ENCODE results near the gene ZC3H7B. TPM values are rescaled to one million over a fixed set of nuclear protein-coding genes. Genes with fewer than 3 reads are reported as not detected.

Gene ZC3H7B
- total and polyA plus RNA-seq, 2 experiments from 2014 or later: 5.7 to 61.5 TPM

DNA sequence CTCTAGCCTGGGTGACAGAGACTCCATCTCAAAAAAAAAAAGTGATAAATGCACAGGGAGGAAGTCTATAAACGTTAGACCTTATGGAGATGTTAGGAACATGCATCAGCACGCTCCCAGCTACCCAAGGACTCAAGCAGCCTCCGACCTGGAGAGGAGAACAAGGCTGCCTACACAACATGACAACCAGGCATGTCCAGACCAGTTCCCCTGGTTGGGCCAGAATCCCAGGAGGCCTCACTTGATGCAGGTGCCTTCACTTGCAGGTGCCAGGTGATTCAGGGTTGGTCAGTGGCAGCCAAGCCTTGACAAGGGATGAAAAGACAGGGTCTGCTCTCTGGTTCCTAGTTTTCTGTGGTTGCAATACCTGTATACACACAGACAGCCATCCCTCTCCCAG lies 21.3 kb upstream of the ZC3H7B start:
- no peaks in the 10 kb centered on the region for H3K27me3 Mint-ChIP-seq (ENCODE audit: insufficient read depth, low read depth, poor library complexity)
- no peak overlapping the region for H3K4me3 ChIP-seq
- no peaks in the 10 kb centered on the region for H3K9me2 ChIP-seq (ENCODE audit: insufficient read depth)
- peaks cover 59% of the 10 kb centered on the region for H4K20me1 ChIP-seq (replicated peaks; ENCODE audit: insufficient read depth)
- no peak overlapping the region for H3K4me3 Mint-ChIP-seq
- no peaks in the 10 kb centered on the region for H3K9me3 Mint-ChIP-seq
- peaks cover 89% of the 10 kb centered on the region for H3K36me3 Mint-ChIP-seq (ENCODE audit: low read depth)
- peaks cover 15% of the 10 kb centered on the region for H3K4me1 Mint-ChIP-seq
- H3F3A ChIP-seq (replicated peaks; ENCODE audit: low read depth): peaks cover 21% of the 10 kb centered on the region
- DNase-seq (ENCODE audit: low spot score) (no peak), ATAC-seq (no peak)
- H3K4me1 ChIP-seq (ENCODE audit: insufficient read depth): peaks cover 8% of the 10 kb centered on the region
- no peaks in the 10 kb centered on the region for H3K27me3 ChIP-seq (ENCODE audit: insufficient read depth)
- peaks cover 79% of the 10 kb centered on the region for H3K36me3 ChIP-seq (ENCODE audit: insufficient read depth)
- TF ChIP-seq EZH2phosphoT487 (IDR thresholded peaks at IDR 0.05; ENCODE audit: unreplicated experiment): no peak
- TF ChIP-seq ZNF114 (CRISPR knock-in tag; IDR thresholded peaks at IDR 0.05): no peak
- TF ChIP-seq ZNF331 (CRISPR knock-in tag; IDR thresholded peaks at IDR 0.05; ENCODE audit: low read depth): no peak
- no peak for TF ChIP-seq STAT1 (IDR thresholded peaks at IDR 0.05; ENCODE audit: unreplicated experiment)
- TF ChIP-seq, protein P1, sequence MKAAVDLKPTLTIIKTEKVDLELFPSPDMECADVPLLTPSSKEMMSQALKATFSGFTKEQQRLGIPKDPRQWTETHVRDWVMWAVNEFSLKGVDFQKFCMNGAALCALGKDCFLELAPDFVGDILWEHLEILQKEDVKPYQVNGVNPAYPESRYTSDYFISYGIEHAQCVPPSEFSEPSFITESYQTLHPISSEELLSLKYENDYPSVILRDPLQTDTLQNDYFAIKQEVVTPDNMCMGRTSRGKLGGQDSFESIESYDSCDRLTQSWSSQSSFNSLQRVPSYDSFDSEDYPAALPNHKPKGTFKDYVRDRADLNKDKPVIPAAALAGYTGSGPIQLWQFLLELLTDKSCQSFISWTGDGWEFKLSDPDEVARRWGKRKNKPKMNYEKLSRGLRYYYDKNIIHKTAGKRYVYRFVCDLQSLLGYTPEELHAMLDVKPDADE (IDR thresholded peaks at IDR 0.05): no peak
- TF ChIP-seq NANOG (IDR thresholded peaks at IDR 0.05; ENCODE audit: borderline replicate concordance): no peak
- TF ChIP-seq, protein P2, sequence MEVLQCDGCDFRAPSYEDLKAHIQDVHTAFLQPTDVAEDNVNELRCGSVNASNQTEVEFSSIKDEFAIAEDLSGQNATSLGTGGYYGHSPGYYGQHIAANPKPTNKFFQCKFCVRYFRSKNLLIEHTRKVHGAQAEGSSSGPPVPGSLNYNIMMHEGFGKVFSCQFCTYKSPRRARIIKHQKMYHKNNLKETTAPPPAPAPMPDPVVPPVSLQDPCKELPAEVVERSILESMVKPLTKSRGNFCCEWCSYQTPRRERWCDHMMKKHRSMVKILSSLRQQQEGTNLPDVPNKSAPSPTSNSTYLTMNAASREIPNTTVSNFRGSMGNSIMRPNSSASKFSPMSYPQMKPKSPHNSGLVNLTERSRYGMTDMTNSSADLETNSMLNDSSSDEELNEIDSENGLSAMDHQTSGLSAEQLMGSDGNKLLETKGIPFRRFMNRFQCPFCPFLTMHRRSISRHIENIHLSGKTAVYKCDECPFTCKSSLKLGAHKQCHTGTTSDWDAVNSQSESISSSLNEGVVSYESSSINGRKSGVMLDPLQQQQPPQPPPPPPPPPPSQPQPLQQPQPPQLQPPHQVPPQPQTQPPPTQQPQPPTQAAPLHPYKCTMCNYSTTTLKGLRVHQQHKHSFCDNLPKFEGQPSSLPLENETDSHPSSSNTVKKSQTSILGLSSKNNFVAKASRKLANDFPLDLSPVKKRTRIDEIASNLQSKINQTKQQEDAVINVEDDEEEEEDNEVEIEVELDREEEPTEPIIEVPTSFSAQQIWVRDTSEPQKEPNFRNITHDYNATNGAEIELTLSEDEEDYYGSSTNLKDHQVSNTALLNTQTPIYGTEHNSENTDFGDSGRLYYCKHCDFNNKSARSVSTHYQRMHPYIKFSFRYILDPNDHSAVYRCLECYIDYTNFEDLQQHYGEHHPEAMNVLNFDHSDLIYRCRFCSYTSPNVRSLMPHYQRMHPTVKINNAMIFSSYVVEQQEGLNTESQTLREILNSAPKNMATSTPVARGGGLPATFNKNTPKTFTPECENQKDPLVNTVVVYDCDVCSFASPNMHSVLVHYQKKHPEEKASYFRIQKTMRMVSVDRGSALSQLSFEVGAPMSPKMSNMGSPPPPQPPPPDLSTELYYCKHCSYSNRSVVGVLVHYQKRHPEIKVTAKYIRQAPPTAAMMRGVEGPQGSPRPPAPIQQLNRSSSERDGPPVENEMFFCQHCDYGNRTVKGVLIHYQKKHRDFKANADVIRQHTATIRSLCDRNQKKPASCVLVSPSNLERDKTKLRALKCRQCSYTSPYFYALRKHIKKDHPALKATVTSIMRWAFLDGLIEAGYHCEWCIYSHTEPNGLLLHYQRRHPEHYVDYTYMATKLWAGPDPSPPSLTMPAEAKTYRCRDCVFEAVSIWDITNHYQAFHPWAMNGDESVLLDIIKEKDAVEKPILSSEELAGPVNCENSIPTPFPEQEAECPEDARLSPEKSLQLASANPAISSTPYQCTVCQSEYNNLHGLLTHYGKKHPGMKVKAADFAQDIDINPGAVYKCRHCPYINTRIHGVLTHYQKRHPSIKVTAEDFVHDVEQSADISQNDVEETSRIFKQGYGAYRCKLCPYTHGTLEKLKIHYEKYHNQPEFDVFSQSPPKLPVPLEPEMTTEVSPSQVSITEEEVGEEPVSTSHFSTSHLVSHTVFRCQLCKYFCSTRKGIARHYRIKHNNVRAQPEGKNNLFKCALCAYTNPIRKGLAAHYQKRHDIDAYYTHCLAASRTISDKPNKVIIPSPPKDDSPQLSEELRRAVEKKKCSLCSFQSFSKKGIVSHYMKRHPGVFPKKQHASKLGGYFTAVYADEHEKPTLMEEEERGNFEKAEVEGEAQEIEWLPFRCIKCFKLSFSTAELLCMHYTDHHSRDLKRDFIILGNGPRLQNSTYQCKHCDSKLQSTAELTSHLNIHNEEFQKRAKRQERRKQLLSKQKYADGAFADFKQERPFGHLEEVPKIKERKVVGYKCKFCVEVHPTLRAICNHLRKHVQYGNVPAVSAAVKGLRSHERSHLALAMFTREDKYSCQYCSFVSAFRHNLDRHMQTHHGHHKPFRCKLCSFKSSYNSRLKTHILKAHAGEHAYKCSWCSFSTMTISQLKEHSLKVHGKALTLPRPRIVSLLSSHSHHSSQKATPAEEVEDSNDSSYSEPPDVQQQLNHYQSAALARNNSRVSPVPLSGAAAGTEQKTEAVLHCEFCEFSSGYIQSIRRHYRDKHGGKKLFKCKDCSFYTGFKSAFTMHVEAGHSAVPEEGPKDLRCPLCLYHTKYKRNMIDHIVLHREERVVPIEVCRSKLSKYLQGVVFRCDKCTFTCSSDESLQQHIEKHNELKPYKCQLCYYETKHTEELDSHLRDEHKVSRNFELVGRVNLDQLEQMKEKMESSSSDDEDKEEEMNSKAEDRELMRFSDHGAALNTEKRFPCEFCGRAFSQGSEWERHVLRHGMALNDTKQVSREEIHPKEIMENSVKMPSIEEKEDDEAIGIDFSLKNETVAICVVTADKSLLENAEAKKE (CRISPR knock-in tag; IDR thresholded peaks at IDR 0.05): no peak
- TF ChIP-seq, protein P3, sequence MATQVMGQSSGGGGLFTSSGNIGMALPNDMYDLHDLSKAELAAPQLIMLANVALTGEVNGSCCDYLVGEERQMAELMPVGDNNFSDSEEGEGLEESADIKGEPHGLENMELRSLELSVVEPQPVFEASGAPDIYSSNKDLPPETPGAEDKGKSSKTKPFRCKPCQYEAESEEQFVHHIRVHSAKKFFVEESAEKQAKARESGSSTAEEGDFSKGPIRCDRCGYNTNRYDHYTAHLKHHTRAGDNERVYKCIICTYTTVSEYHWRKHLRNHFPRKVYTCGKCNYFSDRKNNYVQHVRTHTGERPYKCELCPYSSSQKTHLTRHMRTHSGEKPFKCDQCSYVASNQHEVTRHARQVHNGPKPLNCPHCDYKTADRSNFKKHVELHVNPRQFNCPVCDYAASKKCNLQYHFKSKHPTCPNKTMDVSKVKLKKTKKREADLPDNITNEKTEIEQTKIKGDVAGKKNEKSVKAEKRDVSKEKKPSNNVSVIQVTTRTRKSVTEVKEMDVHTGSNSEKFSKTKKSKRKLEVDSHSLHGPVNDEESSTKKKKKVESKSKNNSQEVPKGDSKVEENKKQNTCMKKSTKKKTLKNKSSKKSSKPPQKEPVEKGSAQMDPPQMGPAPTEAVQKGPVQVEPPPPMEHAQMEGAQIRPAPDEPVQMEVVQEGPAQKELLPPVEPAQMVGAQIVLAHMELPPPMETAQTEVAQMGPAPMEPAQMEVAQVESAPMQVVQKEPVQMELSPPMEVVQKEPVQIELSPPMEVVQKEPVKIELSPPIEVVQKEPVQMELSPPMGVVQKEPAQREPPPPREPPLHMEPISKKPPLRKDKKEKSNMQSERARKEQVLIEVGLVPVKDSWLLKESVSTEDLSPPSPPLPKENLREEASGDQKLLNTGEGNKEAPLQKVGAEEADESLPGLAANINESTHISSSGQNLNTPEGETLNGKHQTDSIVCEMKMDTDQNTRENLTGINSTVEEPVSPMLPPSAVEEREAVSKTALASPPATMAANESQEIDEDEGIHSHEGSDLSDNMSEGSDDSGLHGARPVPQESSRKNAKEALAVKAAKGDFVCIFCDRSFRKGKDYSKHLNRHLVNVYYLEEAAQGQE (IDR thresholded peaks at IDR 0.05; ENCODE audit: unreplicated experiment): no peak
- TF ChIP-seq JUNB (IDR thresholded peaks at IDR 0.05; ENCODE audit: unreplicated experiment): no peak
- TF ChIP-seq, protein P4, sequence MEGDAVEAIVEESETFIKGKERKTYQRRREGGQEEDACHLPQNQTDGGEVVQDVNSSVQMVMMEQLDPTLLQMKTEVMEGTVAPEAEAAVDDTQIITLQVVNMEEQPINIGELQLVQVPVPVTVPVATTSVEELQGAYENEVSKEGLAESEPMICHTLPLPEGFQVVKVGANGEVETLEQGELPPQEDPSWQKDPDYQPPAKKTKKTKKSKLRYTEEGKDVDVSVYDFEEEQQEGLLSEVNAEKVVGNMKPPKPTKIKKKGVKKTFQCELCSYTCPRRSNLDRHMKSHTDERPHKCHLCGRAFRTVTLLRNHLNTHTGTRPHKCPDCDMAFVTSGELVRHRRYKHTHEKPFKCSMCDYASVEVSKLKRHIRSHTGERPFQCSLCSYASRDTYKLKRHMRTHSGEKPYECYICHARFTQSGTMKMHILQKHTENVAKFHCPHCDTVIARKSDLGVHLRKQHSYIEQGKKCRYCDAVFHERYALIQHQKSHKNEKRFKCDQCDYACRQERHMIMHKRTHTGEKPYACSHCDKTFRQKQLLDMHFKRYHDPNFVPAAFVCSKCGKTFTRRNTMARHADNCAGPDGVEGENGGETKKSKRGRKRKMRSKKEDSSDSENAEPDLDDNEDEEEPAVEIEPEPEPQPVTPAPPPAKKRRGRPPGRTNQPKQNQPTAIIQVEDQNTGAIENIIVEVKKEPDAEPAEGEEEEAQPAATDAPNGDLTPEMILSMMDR (conservative IDR thresholded peaks at IDR 0.05; ENCODE audit: low read depth in 2 of 2): no peak
- TF ChIP-seq EZH2 (IDR thresholded peaks at IDR 0.05; ENCODE audit: low read depth, unreplicated experiment): no peak
- no peak for TF ChIP-seq CREB1 (CRISPR knock-in tag; IDR thresholded peaks at IDR 0.05; ENCODE audit: low read depth)
- TF ChIP-seq POLR2AphosphoS5 (IDR thresholded peaks at IDR 0.05; ENCODE audit: low read depth): no peak
- H3K27ac ChIP-seq (ENCODE audit: low read depth): peak overlapping the region; percentile 78; the same call in 1 of the 2 replicates
- H3K79me2 ChIP-seq (replicated peaks; ENCODE audit: insufficient read depth): peaks cover 66% of the 10 kb centered on the region
- H3K27ac Mint-ChIP-seq: no peak overlapping the region
- no peak overlapping the region for H2AFZ ChIP-seq
- no peak overlapping the region for H3K4me2 ChIP-seq
